ENCODE results near the gene TAS2R7.
A peak's percentile ranks its signal among the peaks of the same experiment; 100 is the strongest.

Gene TAS2R7

DNA sequence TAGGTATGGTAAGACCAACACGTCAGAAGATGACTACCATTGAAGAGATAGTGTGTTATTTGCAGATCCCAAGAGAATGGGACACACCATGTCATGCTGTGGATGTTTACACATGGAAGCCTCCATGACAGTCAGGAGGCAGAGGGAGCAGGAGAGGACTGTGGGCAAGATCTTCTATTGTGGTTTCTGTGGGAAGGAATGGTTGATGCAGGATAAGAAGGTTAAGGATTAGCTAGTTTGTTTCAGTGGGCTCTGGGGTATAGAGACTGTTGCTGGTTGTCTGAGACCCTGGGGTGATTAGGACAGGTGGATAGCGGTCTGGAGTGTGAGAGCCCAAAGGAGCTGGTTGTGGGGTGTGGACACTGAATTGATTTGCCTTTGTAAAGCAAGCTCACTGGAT is 23.3 kb downstream of the TAS2R7 start:
- no peak for ATAC-seq
- Mint-ChIP-seq H3K36me3 (no peaks in the 10 kb centered on the region), H3K9me3 (no peaks in the 10 kb centered on the region), H3K27ac (no peak overlapping the region), H3K4me1 (no peaks in the 10 kb centered on the region), H3K4me3 (no peak overlapping the region)
- DNase-seq (ENCODE audit: low spot score in 2 of 2), result no peak

DNA sequence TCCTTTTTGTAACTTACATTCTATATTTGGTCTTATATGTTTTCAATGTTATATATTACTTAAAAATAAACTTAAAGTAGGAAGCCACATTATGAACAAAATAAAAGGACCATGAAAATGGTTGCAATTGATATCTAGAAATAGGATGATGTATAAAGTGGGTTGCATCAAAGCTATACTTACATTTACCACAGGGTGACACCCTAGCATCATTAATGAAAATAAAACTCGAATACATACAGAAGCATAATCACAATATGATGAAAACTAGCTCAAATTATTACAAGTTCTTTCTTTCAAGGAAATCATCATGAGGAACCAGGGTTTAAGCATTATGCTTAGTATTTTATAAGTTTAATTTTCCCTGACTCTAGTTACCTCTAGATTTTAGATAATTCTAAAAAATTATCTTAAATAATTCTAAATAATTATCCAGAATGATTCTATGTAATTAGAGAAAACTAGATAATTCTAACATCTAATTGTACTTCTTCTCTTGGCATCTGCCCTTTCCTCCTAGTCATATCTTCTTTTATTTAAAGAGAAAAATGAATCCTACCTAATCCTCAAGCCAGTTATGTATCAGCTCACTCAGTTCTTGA is 31.2 kb downstream of the TAS2R7 start:
- ATAC-seq (peak; percentile 61), DNase-seq (ENCODE audit: low spot score in 2 of 2) (no peak)
- no peaks in the 10 kb centered on the region for H3K4me1 Mint-ChIP-seq
- no peaks in the 10 kb centered on the region for H3K36me3 Mint-ChIP-seq
- H3K4me3 Mint-ChIP-seq, result no peak overlapping the region
- H3K27ac Mint-ChIP-seq, result no peak overlapping the region
- no peaks in the 10 kb centered on the region for H3K9me3 Mint-ChIP-seq

- no peak overlapping the region for H3K4me3 Mint-ChIP-seq
- no peaks in the 10 kb centered on the region for H3K4me1 Mint-ChIP-seq
- no peaks in the 10 kb centered on the region for H3K36me3 Mint-ChIP-seq
- H3K9me3 Mint-ChIP-seq, result peaks cover 9% of the 10 kb centered on the region
- DNase-seq (ENCODE audit: low spot score in 2 of 2) (no peak), ATAC-seq (no peak)
- H3K27ac Mint-ChIP-seq, result no peak overlapping the region
Observed at GRCh38 chr12:10759657-10760056, 42.8 kb downstream of the TAS2R7 start.

GRCh38 chr12:10756194-10756593 is 46.2 kb downstream of the TAS2R7 start:
- Mint-ChIP-seq H3K27ac (no peak overlapping the region), H3K36me3 (no peaks in the 10 kb centered on the region), H3K4me1 (peaks cover 1% of the 10 kb centered on the region), H3K9me3 (peaks cover 9% of the 10 kb centered on the region), H3K4me3 (no peak overlapping the region)
- DNase-seq (ENCODE audit: low spot score in 2 of 2) (no peak), ATAC-seq (no peak)

DNA sequence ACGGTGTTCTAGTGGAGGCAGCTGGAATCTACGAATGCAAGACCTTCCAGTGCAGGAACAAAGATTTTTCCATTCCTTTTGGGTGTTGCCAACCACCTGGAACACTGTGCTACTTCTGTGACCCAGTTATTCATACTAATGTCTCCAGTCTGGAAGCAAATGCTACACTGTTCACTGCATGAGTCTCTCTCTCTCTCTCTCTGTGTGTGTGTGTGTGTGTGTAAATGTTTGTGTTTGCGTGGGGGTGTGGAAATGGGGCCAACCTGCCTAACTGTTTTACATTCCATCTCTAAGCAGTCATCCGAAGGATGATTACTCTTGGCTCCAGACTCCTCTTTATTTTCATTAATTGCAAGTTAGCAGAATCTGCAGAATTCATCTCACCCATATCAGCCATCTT is 49.4 kb downstream of the TAS2R7 start:
- DNase-seq (ENCODE audit: low spot score in 2 of 2), result no peak

More for the DNA sequence above, 49.4 kb downstream of the TAS2R7 start:
- Mint-ChIP-seq H3K4me1 (peaks cover 9% of the 10 kb centered on the region), H3K9me3 (peaks cover 9% of the 10 kb centered on the region), H3K4me3 (no peak overlapping the region), H3K27ac (no peak overlapping the region), H3K36me3 (no peaks in the 10 kb centered on the region)
- no peak for ATAC-seq
